Naive thymus-derived CD4-positive, alpha-beta T cell (primary cell): ENCODE measurements around the gene CADM2. TPM values are rescaled to one million over a fixed set of nuclear protein-coding genes. Genes with fewer than 3 reads are reported as not detected.

Experiments
- ATAC-seq: fragments of 150-1000 bp; cut with Tn5 transposase; 2 replicates; pipeline ENCODE4 v1.10.0; 2021; ENCODE audit warnings: mild to moderate bottlenecking, moderate library complexity
- CTCF ChIA-PET: fragments of 350-600 bp; sonication (Branson Sonifier 250); formaldehyde crosslinking; loops from one replicate; lab custom pipeline; 2021; ENCODE audit warnings: antibody characterized with exemption; lab: Charles Lee
- POLR2A ChIA-PET: fragments of 350-600 bp; sonication (Branson Sonifier 250); formaldehyde crosslinking; loops from one replicate; lab custom pipeline; 2021; ENCODE audit warnings: antibody characterized with exemption, inconsistent platforms; lab: Charles Lee
- DNase-seq, 9 donors: peaks; one replicate each; pipeline versions ENCODE4 v3.0.0 to v3.0.0-alpha.2; 2020 to 2022; ENCODE audit warnings: mixed read lengths in 1 of 9
- H3K27ac ChIP-seq: one replicate; pipeline ENCODE4 v1.7.0; 2013; ENCODE audit warnings: mild to moderate bottlenecking, low read depth, low read length, moderate library complexity
- H3K27me3 ChIP-seq, 2 donors: one replicate each; pipeline ENCODE4 v1.7.0; 2013; ENCODE audit warnings: low read length in 2 of 2, mild to moderate bottlenecking in 2 of 2, moderate library complexity in 2 of 2; ENCODE audit not compliant: control insufficient read depth in 2 of 2, insufficient read depth in 2 of 2
- H3K36me3 ChIP-seq, 3 experiments: 1 replicate in 2 of 3; 2 replicates in 1 of 3; pipeline ENCODE4 v1.7.0; 2013; ENCODE audit warnings: low read length in 3 of 3, mild to moderate bottlenecking in 3 of 3, moderate library complexity in 1 of 3; ENCODE audit not compliant: insufficient read depth in 3 of 3, control insufficient read depth in 2 of 3
- H3K4me1 ChIP-seq, 2 donors: one replicate each; pipeline ENCODE4 v1.7.0; 2013; ENCODE audit warnings: low read length in 2 of 2, mild to moderate bottlenecking in 2 of 2, moderate library complexity in 1 of 2; ENCODE audit not compliant: control insufficient read depth in 2 of 2, insufficient read depth in 2 of 2
- H3K4me3 ChIP-seq: 2 replicates; pipeline ENCODE4 v1.7.0; 2013; ENCODE audit warnings: mild to moderate bottlenecking, low read length
- H3K9me3 ChIP-seq, 3 experiments: 1 replicate in 2 of 3; 2 replicates in 1 of 3; pipeline ENCODE4 v1.7.0; 2013; ENCODE audit warnings: low read length in 3 of 3; ENCODE audit not compliant: control insufficient read depth in 2 of 3
- H3K27ac Mint-ChIP-seq, 9 donors: one replicate each; pipeline ENCODE4 v1.8.0; 2020 to 2022; ENCODE audit warnings: mixed read lengths in 9 of 9, mild to moderate bottlenecking in 8 of 9, moderate library complexity in 5 of 9, inconsistent platforms in 2 of 9
- H3K27me3 Mint-ChIP-seq, 5 donors: one replicate each; pipeline ENCODE4 v1.8.0; 2021 to 2022; ENCODE audit warnings: mixed read lengths in 5 of 5, mild to moderate bottlenecking in 1 of 5
- H3K36me3 Mint-ChIP-seq, 5 donors: one replicate each; pipeline ENCODE4 v1.8.0; 2020 to 2022; ENCODE audit warnings: mixed read lengths in 5 of 5, mild to moderate bottlenecking in 3 of 5, inconsistent platforms in 1 of 5
- H3K4me1 Mint-ChIP-seq, 7 donors: one replicate each; pipeline ENCODE4 v1.8.0; 2020 to 2022; ENCODE audit warnings: mixed read lengths in 7 of 7, mild to moderate bottlenecking in 3 of 7, inconsistent platforms in 1 of 7
- H3K4me3 Mint-ChIP-seq, 10 donors: one replicate each; pipeline ENCODE4 v1.8.0; 2020 to 2022; ENCODE audit warnings: mild to moderate bottlenecking in 10 of 10, mixed read lengths in 10 of 10, moderate library complexity in 6 of 10, inconsistent platforms in 2 of 10
- H3K9me3 Mint-ChIP-seq, 11 donors: one replicate each; pipeline ENCODE4 v1.8.0; 2020 to 2022; ENCODE audit warnings: mixed read lengths in 11 of 11, mild to moderate bottlenecking in 4 of 11, inconsistent platforms in 1 of 11, moderate library complexity in 1 of 11
- intact Hi-C, 2 donors: fragments of 100-400 bp; cut with micrococcal nuclease; formaldehyde crosslinking; loops; one replicate each; pipeline ENCODE4 v1.15.1; 2023
- polyA plus RNA-seq, 2 donors: library from polyadenylated mRNA; unstranded; fragments of 300-500 nt; fragmentation: Illumina TruSeq; gene quantifications; one replicate each; pipeline ENCODE4 v1.2.3, GENCODE V29; 2021
- total RNA-seq, 6 experiments: library from RNA in 5 of 6; stranded (reverse) in 5 of 6; gene quantifications; 1 replicate in 5 of 6; 2 replicates in 1 of 6; pipeline ENCODE4 v1.2.3 and lab custom pipeline; 2021 to 2026

Gene CADM2
- total and polyA plus RNA-seq, 7 experiments from 2014 or later: 0.40 TPM; not detected in 6

GRCh38 chr3:85662462-85662861, 703.7 kb downstream of the CADM2 start:
- Histone ChIP-seq H3K4me3 (no peak overlapping the region), H3K4me1 (no peaks in the 10 kb centered on the region), H3K27me3 (no peaks in the 10 kb centered on the region), H3K27ac (no peak overlapping the region), H3K36me3 (no peaks in the 10 kb centered on the region), H3K9me3 (no peaks in the 10 kb centered on the region)
- Mint-ChIP-seq H3K4me1 (no peaks in the 10 kb centered on the region), H3K4me3 (no peak overlapping the region), H3K27ac (no peak overlapping the region), H3K36me3 (no peaks in the 10 kb centered on the region), H3K9me3 (peaks cover 0 to 5% (median 3%) of the 10 kb centered on the region in 11 donors), H3K27me3 (no peaks in the 10 kb centered on the region)
- intact Hi-C loops: no loop called here
- ChIA-PET CTCF (no interaction called here), POLR2A (no interaction called here)
- DNase-seq (no peak), ATAC-seq (no peak)

- peaks cover 0 to 12% (median 4%) of the 10 kb centered on the region in 11 donors for H3K9me3 Mint-ChIP-seq
- H3K36me3 ChIP-seq: no peaks in the 10 kb centered on the region
- no peak for ATAC-seq
- POLR2A ChIA-PET: no interaction called here
- CTCF ChIA-PET: no interaction called here
- peaks cover 0 to 1% (median 0%) of the 10 kb centered on the region in 7 donors for H3K4me1 Mint-ChIP-seq
- no peak overlapping the region for H3K4me3 ChIP-seq
- no peaks in the 10 kb centered on the region for H3K36me3 Mint-ChIP-seq
- H3K27ac ChIP-seq: no peak overlapping the region
- no peak for DNase-seq
- no peaks in the 10 kb centered on the region for H3K4me1 ChIP-seq
- H3K27ac Mint-ChIP-seq: no peak overlapping the region
- no peaks in the 10 kb centered on the region for H3K9me3 ChIP-seq
- no peaks in the 10 kb centered on the region for H3K27me3 ChIP-seq
- intact Hi-C loops: no loop called here
- no peaks in the 10 kb centered on the region for H3K27me3 Mint-ChIP-seq
- H3K4me3 Mint-ChIP-seq: no peak overlapping the region
Measured at GRCh38 chr3:85667744-85668143, 709.0 kb downstream of the CADM2 start.

- Histone ChIP-seq H3K4me3 (no peak overlapping the region), H3K4me1 (no peaks in the 10 kb centered on the region), H3K9me3 (no peaks in the 10 kb centered on the region), H3K36me3 (no peaks in the 10 kb centered on the region), H3K27ac (no peak overlapping the region), H3K27me3 (no peaks in the 10 kb centered on the region)
- DNase-seq (no peak), ATAC-seq (no peak)
- ChIA-PET POLR2A (no interaction called here), CTCF (no interaction called here)
- no peaks in the 10 kb centered on the region for H3K36me3 Mint-ChIP-seq
- peaks cover 0 to 1% (median 0%) of the 10 kb centered on the region in 7 donors for H3K4me1 Mint-ChIP-seq
- no peak overlapping the region for H3K4me3 Mint-ChIP-seq
- H3K9me3 Mint-ChIP-seq: peaks cover 0 to 12% (median 4%) of the 10 kb centered on the region in 11 donors
- H3K27ac Mint-ChIP-seq: no peak overlapping the region
- no peaks in the 10 kb centered on the region for H3K27me3 Mint-ChIP-seq
- intact Hi-C loops: no loop called here
Measured at GRCh38 chr3:85670634-85671205, 711.9 kb downstream of the CADM2 start.

- DNase-seq (no peak), ATAC-seq (no peak)
- H3K9me3 Mint-ChIP-seq: peaks cover 0 to 12% (median 4%) of the 10 kb centered on the region in 11 donors
- intact Hi-C loops: no loop called here
- H3K36me3 ChIP-seq: no peaks in the 10 kb centered on the region
- H3K9me3 ChIP-seq: no peaks in the 10 kb centered on the region
- CTCF ChIA-PET: no interaction called here
- H3K27ac ChIP-seq: no peak overlapping the region
- no peak overlapping the region for H3K4me3 Mint-ChIP-seq
- no peaks in the 10 kb centered on the region for H3K4me1 ChIP-seq
- no peak overlapping the region for H3K27ac Mint-ChIP-seq
- H3K4me3 ChIP-seq: no peak overlapping the region
- peaks cover 0 to 1% (median 0%) of the 10 kb centered on the region in 7 donors for H3K4me1 Mint-ChIP-seq
- no peaks in the 10 kb centered on the region for H3K27me3 Mint-ChIP-seq
- no peaks in the 10 kb centered on the region for H3K27me3 ChIP-seq
- no peaks in the 10 kb centered on the region for H3K36me3 Mint-ChIP-seq
- POLR2A ChIA-PET: no interaction called here
Measured at GRCh38 chr3:85672761-85673160, 714.0 kb downstream of the CADM2 start.

- no peaks in the 10 kb centered on the region for H3K36me3 ChIP-seq
- no peak overlapping the region for H3K4me3 ChIP-seq
- no peak overlapping the region for H3K27ac Mint-ChIP-seq
- no peaks in the 10 kb centered on the region for H3K36me3 Mint-ChIP-seq
- intact Hi-C loops: no loop called here
- no peaks in the 10 kb centered on the region for H3K9me3 ChIP-seq
- ChIA-PET CTCF (no interaction called here), POLR2A (no interaction called here)
- H3K4me3 Mint-ChIP-seq: no peak overlapping the region
- peaks cover 0 to 10% (median 0%) of the 10 kb centered on the region in 11 donors for H3K9me3 Mint-ChIP-seq
- no peak overlapping the region for H3K27ac ChIP-seq
- DNase-seq (no peak), ATAC-seq (no peak)
- no peaks in the 10 kb centered on the region for H3K27me3 Mint-ChIP-seq
- no peaks in the 10 kb centered on the region for H3K4me1 ChIP-seq
- no peaks in the 10 kb centered on the region for H3K4me1 Mint-ChIP-seq
- no peaks in the 10 kb centered on the region for H3K27me3 ChIP-seq
Measured at GRCh38 chr3:85678713-85679112, 719.9 kb downstream of the CADM2 start.

GRCh38 chr3:85681906-85682305, 723.1 kb downstream of the CADM2 start:
- no peak overlapping the region for H3K4me3 ChIP-seq
- no peaks in the 10 kb centered on the region for H3K4me1 Mint-ChIP-seq
- peaks cover 0 to 12% (median 4%) of the 10 kb centered on the region in 11 donors for H3K9me3 Mint-ChIP-seq
- ChIA-PET CTCF (no interaction called here), POLR2A (no interaction called here)
- no peaks in the 10 kb centered on the region for H3K36me3 ChIP-seq
- no peak overlapping the region for H3K4me3 Mint-ChIP-seq
- H3K27ac Mint-ChIP-seq: no peak overlapping the region
- intact Hi-C loops: no loop called here
- no peaks in the 10 kb centered on the region for H3K27me3 ChIP-seq
- no peak for DNase-seq
- no peaks in the 10 kb centered on the region for H3K27me3 Mint-ChIP-seq
- H3K27ac ChIP-seq: no peak overlapping the region
- H3K4me1 ChIP-seq: no peaks in the 10 kb centered on the region
- H3K36me3 Mint-ChIP-seq: no peaks in the 10 kb centered on the region
- ATAC-seq: no peak
- no peaks in the 10 kb centered on the region for H3K9me3 ChIP-seq

GRCh38 chr3:85691196-85691595, 732.4 kb downstream of the CADM2 start:
- DNase-seq: no peak

More at GRCh38 chr3:85691196-85691595, 732.4 kb downstream of the CADM2 start:
- Mint-ChIP-seq H3K4me3 (no peak overlapping the region), H3K36me3 (no peaks in the 10 kb centered on the region), H3K27ac (no peak overlapping the region), H3K27me3 (no peaks in the 10 kb centered on the region), H3K9me3 (peaks cover 0 to 11% (median 5%) of the 10 kb centered on the region in 11 donors), H3K4me1 (no peaks in the 10 kb centered on the region)
- Histone ChIP-seq H3K4me1 (no peaks in the 10 kb centered on the region), H3K27ac (no peak overlapping the region), H3K9me3 (no peaks in the 10 kb centered on the region), H3K27me3 (no peaks in the 10 kb centered on the region), H3K36me3 (no peaks in the 10 kb centered on the region), H3K4me3 (no peak overlapping the region)
- intact Hi-C loops: no loop called here
- ChIA-PET CTCF (no interaction called here), POLR2A (no interaction called here)
- ATAC-seq: no peak
